ENCODE measurements around the gene GTF3C5.
"Not testable (repeated sequence)": the region's sequence is repeated elsewhere in the genome, so short reads cannot be mapped to it uniquely, and the experiment has no call there.

The GTF3C5 gene

DNA sequence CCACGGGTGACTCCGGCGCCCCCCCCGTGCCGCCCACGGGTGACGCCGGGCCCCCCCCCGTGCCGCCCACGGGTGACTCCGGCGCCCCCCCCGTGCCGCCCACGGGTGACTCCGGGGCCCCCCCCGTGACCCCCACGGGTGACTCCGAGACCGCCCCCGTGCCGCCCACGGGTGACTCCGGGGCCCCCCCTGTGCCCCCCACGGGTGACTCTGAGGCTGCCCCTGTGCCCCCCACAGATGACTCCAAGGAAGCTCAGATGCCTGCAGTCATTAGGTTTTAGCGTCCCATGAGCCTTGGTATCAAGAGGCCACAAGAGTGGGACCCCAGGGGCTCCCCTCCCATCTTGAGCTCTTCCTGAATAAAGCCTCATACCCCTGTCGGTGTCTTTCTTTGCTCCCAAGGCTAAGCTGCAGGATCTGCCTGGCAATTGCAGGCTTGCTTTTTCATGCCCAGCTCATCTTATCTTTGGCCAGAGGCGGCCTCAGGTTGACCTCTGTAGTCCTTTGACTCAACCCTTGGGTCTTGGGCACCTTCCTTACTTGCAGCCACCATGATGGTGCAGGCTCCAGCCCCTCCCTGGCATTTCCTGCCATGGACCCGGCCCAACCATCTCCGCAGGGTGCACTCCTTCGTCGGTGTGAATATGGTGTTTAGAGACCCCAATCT is 40.8 kb downstream of the GTF3C5 start:
- DNase-seq (ENCODE audit: extremely low spot score), result no peak
- POLR2A ChIA-PET, result no interaction called here
- TF ChIP-seq, protein P1, sequence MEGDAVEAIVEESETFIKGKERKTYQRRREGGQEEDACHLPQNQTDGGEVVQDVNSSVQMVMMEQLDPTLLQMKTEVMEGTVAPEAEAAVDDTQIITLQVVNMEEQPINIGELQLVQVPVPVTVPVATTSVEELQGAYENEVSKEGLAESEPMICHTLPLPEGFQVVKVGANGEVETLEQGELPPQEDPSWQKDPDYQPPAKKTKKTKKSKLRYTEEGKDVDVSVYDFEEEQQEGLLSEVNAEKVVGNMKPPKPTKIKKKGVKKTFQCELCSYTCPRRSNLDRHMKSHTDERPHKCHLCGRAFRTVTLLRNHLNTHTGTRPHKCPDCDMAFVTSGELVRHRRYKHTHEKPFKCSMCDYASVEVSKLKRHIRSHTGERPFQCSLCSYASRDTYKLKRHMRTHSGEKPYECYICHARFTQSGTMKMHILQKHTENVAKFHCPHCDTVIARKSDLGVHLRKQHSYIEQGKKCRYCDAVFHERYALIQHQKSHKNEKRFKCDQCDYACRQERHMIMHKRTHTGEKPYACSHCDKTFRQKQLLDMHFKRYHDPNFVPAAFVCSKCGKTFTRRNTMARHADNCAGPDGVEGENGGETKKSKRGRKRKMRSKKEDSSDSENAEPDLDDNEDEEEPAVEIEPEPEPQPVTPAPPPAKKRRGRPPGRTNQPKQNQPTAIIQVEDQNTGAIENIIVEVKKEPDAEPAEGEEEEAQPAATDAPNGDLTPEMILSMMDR (IDR thresholded peaks at IDR 0.05; ENCODE audit: control extremely low read depth, extremely low read depth, low read depth, missing control alignments), result no peak
- CTCF ChIA-PET, result no interaction called here

DNA sequence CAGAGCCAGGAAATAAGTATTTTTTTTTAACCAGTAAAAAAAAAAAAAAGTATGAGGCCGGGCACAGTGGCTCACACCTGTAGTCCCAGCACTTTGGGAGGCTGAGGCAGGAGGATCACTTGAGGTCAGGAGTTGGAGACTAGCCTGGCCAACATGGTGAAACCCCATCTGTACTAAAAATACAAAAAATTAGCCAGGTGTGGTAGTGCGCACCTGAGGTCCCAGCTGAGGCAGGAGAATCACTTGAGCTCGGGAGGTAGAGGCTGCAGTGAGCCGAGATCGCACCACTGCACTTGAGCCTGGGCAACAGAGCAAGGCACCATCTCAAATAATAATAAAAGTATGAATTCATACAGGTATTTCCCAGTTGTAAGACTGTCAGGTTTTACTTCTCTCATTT is 41.4 kb downstream of the GTF3C5 start:
- DNase-seq (ENCODE audit: extremely low spot score); CTCF ChIA-PET; POLR2A ChIA-PET: not testable (repeated sequence)

GRCh38 chr9:133073086-133074014 is 42.6 kb downstream of the GTF3C5 start:
- POLR2A ChIA-PET, result no interaction called here
- DNase-seq (ENCODE audit: extremely low spot score), result no peak
- CTCF ChIA-PET, result no interaction called here
- TF ChIP-seq, protein P1 (IDR thresholded peaks at IDR 0.05; ENCODE audit: control extremely low read depth, extremely low read depth, low read depth, missing control alignments), result no peak

GRCh38 chr9:133074111-133074651 is 43.4 kb downstream of the GTF3C5 start:
- CTCF ChIA-PET, result no interaction called here
- DNase-seq (ENCODE audit: extremely low spot score), result no peak
- POLR2A ChIA-PET, result no interaction called here
- TF ChIP-seq, protein P1 (IDR thresholded peaks at IDR 0.05; ENCODE audit: control extremely low read depth, extremely low read depth, low read depth, missing control alignments), result no peak

GRCh38 chr9:133075925-133076630 is 45.3 kb downstream of the GTF3C5 start:
- TF ChIP-seq, protein P1 (IDR thresholded peaks at IDR 0.05; ENCODE audit: control extremely low read depth, extremely low read depth, low read depth, missing control alignments), result no peak
- POLR2A ChIA-PET, result no interaction called here
- CTCF ChIA-PET, result interaction anchor here (1.1 to 2.2 kb wide), 4 partner anchors 26 to 72 kb away, joined by 3 to 12 read pairs (median 6); no protein-coding TSS in a partner anchor
- DNase-seq (ENCODE audit: extremely low spot score), result no peak

DNA sequence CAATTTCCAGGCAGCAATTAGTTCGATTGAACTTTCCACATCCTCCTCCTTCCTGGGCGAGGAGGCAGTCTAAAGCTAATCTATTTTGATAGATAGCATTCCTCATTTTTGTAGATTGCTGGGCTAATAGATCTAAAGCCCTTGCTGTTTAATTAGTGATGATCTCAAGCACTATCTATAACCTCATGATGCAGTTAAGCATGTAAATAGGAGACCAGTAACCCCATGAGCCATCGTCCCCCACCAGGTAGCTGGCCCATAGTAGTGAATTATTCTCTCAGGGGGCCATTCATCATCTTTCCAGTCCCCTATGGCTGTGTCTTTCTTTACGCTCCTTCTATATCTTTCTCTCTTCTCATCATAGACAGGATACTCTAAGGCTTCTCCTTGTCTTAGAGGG is 45.9 kb downstream of the GTF3C5 start:
- TF ChIP-seq, protein P1 (IDR thresholded peaks at IDR 0.05; ENCODE audit: control extremely low read depth, extremely low read depth, low read depth, missing control alignments), result no peak
- CTCF ChIA-PET, result interaction anchor here (1.1 to 2.2 kb wide), 4 partner anchors 26 to 71 kb away, joined by 3 to 12 read pairs (median 6); no protein-coding TSS in a partner anchor
- no peak for DNase-seq (ENCODE audit: extremely low spot score)
- POLR2A ChIA-PET, result no interaction called here
